GM21390 (cell line): ENCODE results near the gene SHC2.

Experiments used
- ATAC-seq: cut with Tn5 transposase; IDR thresholded peaks from one replicate; pipeline ENCODE4 v1.9.1; 2021; ENCODE audit not compliant: unreplicated experiment

Gene SHC2

GRCh38 chr19:376111-376470, 84.7 kb downstream of the SHC2 start:
- ATAC-seq: no peak

DNA sequence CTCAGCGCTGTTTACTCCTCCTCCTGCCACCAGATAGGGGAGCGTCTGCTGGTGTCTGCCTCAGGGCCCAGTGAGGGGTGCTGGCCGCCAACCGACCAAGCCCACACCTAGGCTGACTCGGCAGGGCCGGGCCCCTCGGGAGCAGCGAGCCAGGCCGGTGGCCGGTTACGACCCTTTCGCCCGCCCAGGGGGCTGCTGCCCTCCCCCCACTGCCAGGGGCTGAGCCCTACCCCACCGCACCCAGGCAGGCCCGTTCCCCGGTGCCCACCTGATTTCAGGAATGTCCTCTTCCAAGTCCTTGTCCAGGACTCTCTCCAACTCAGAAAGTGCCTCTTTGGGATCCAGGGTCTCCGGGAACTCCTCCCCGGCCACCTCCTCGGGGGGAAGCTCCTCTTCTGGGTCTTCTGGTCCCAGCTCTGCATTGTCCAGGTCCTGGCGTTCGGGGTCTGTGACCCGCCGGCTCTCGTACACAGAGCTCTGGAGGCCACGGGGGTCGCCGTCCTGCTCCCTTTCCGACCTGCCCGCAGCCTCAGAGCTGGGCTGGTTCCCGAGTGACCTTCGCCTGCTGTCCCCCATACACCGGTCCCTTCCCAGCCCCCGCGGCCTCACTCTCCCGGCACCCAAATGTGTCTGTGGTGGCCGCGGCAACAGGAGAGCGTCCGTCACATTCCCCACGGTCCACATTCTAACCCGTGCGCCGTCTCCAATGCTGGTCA, 85.3 kb downstream of the SHC2 start:
- ATAC-seq: no peak

DNA sequence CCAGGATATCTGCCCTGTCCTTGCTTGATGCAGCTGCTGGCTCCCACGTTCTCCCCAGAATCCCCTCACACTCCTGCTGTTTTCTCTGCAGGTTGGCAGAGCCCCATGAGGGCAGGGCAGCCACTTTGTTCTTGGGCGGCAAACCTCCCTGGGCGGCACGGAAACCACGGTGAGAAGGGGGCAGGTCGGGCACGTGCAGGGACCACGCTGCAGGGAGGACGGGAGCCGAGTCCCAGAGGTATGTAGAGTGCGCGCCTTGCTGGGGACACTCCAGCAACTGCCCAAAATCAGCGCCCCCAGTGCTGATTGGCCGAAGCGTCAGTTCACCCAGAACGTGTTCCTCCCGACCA, 86.0 kb downstream of the SHC2 start:
- no peak for ATAC-seq

GRCh38 chr19:374183-374885, 86.5 kb downstream of the SHC2 start:
- ATAC-seq: no peak

DNA sequence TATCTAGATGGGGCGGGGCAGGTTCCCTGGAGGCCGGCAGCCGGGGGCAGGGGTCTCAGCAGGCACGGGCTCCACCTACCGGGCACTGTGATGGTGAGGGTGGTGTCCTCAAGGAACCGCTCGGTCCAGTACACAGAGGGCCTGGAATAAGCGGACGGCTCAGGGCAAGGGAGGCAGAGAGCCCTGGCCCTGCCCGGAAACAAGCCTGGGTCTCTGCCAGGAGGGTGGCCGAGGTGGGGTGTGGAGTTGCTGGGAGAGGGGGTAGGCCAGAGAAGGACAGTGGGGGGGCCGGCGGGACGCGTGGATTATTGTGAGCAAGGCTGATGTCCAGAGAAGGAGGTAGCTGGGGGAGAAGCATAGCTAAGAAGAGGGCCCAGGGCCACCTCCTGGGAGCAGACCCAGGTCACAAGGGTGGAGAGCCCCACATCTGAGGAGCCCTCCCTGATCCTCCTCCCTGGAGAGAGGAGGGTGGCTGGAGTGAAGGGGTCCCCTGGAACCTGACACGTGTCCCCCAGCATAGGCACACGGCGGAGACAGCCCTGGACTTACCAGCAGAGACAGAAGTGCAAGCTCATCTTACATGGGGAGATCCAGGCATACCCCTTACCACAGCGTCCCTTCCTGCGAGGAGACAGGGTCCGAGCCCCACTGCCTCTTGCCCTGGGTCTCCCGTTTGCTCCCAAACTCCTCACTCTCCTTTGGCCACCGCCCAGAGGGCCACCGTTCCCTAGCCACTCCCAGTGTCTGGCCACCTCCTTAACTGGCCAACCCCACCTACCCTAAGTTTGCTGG, 87.2 kb downstream of the SHC2 start:
- no peak for ATAC-seq

GRCh38 chr19:372306-372890, 88.4 kb downstream of the SHC2 start:
- no peak for ATAC-seq

GRCh38 chr19:371501-372168, 89.2 kb downstream of the SHC2 start:
- ATAC-seq: no peak

DNA sequence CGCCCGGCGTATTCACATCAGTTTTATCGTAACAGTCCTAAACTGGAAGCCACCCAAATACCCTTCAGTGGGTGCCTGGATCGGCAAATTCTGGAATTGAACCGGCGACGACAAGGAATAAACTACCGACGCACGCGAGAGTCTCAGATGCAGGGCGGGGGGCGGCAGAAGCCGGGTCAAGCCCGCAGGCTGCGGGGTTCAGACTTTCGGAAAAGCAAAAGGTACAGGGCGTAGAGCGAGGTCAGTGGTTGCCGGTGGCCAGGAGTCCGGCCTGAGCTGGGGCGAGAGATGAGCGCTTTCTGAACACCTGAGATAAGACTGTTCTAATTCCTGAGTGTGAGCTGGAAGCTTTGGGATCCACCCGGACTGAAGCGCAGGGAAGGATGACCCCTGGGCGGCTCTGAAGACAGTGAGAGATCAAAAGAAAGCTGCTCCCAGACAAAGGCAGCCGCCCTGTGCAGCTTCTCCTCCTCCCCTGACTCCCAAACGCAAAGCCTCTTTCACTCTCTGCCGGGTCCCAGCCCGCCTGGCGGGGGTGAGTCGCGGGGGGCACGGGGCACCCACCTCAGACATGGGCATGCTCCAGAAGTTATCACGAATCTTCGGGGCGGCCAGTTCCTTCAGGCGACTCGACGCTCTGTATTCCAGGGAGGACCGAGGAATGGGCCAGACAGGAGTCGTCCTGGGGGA, 90.0 kb downstream of the SHC2 start:
- ATAC-seq: no peak

DNA sequence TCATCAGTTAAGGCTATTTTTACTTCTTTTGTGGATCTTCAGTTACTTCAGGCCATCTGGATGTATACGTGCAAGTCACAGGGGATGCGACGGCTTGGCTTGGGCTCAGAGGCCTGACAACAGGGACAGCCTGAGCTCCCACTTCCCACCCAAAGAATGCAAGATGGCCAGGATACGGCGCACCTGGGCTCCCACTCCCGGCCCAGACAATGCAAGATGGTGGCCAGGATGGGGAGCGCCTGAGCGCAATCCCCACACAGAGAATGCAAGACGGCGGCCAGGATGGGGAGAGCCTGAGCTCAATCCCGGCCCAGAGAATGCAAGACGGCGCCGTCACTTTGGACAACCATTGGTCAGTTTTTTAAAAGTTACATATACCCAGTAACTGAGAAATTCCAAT, 91.0 kb downstream of the SHC2 start:
- ATAC-seq: no peak

DNA sequence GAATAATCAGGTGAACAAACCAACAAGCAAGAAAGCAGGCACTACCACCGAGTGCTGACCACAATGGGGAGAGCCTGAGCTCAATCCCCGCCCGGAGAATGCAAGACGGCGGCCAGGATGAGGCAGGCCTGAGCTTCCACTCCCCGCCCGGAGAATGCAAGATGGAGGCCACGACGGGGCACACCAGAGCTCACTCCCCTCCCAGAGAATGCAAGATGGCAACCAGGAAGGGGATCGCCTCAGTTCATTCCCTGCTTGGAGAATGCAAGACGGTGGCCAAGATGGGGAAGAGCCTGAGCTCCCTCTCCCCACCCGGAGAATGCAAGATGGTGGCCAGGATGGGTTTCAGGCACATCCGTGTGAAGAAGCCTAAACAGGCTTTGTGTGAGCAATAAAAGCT, 91.6 kb downstream of the SHC2 start:
- ATAC-seq: no peak

DNA sequence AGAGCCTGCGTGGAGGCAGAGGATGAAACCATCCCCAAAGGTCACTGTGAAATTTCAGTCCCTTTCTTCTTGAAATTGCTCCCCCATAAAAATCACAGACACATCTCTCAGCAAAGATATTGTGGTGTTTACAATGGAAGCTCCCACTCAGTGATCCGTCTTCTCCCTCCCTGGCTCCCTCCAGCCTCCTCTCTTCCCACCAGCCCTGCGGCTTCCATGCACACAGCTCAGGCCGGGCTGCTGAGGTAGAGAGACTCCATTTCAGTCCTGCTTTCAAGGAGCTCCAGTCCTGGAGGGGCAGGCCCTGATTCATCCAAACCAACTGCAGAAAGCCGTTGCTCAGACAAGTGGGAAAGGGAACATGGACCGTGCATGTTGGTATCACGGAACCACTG, 92.2 kb downstream of the SHC2 start:
- no peak for ATAC-seq

DNA sequence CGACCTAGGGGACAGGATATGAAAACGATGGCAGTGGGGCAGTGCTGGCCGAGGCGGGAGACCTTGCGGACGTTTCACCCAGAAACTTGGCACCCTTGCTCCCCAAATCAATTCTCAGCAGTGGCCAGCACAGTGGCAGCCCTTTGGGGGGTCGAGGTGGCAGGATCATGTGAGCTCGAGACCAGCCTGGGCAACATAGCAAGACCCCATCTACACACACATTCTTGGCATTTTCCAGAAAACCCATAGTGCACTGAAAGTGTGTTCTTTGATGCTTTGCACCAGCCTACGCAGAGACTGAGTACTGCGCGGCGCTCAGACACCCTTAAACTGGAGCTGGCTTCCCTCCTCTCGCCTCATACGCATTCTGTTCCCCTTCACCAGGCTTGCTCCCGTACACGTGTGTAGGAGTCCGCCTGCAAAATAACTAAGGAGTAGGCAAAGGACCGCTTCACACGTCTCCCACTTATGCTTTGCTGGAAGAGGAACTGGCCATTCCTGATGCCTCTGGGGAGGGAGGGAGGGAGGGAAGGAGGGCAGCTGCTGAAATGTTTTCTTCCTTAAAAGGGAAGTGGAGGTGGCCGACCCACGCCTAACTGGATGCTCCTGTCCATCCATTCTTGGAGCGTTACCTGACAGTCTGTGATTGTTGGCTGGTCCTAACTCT, 92.7 kb downstream of the SHC2 start:
- no peak for ATAC-seq

DNA sequence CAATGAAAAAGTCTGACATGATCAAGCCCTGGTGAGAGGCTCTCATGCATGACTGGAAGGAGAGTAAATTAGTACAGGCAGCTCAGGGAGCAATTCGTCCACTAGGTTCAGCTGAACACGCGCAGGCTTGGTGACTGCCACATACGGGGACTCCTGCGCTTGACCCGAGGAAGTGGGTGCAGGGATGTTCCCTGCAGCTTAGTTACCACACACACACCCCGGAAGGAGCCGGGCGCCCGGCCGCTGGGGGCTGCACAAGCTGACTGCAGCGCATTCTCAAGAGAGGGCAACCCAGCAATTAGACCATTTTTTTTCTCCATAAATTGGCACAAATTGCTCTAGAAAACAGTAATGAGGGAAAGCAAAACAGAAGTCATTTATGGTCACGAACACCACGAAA, 93.3 kb downstream of the SHC2 start:
- no peak for ATAC-seq

GRCh38 chr19:366951-367350, 93.9 kb downstream of the SHC2 start:
- no peak for ATAC-seq
